TTC549 (cell line): Measurements from ENCODE around the gene PLD3.
"Not testable (repeated sequence)": the region's sequence is repeated elsewhere in the genome, so short reads cannot be mapped to it uniquely, and the experiment has no call there.

Experiments
- FAIRE-seq: peaks from 2 replicates; lab custom pipeline; 2012; peaks lifted over from hg19 to GRCh38; lab: Jason Lieb, UNC

The PLD3 gene

GRCh38 chr19:40332669-40333068 is 15.8 kb upstream of the PLD3 start:
- no peak for FAIRE-seq

- not testable (repeated sequence) for FAIRE-seq
These were observed 15.4 kb upstream of the PLD3 start for GRCh38 chr19:40333083-40333482.

GRCh38 chr19:40335101-40335500 is 13.4 kb upstream of the PLD3 start:
- FAIRE-seq = no peak

- FAIRE-seq = no peak
These were observed 12.5 kb upstream of the PLD3 start for GRCh38 chr19:40335855-40336600.

- FAIRE-seq = no peak
These were observed 11.9 kb upstream of the PLD3 start for GRCh38 chr19:40336601-40336900.

- no peak for FAIRE-seq
These were observed 11.4 kb upstream of the PLD3 start for GRCh38 chr19:40337107-40337506.

- no peak for FAIRE-seq
These were observed 10.9 kb upstream of the PLD3 start for GRCh38 chr19:40337594-40337993.

GRCh38 chr19:40339018-40339728 is 9.3 kb upstream of the PLD3 start:
- no peak for FAIRE-seq

- FAIRE-seq = no peak
These were observed 6.7 kb upstream of the PLD3 start for GRCh38 chr19:40341601-40342482.

- no peak for FAIRE-seq
These were observed 5.7 kb upstream of the PLD3 start for GRCh38 chr19:40342644-40343311.

GRCh38 chr19:40344422-40344821 is 4.1 kb upstream of the PLD3 start:
- FAIRE-seq = no peak

- FAIRE-seq = no peak
These were observed 539 bp downstream of the PLD3 start for GRCh38 chr19:40348961-40349507.

GRCh38 chr19:40355975-40356680 is 7.6 kb downstream of the PLD3 start:
- FAIRE-seq = no peak

GRCh38 chr19:40356681-40357595 is 8.4 kb downstream of the PLD3 start:
- no peak for FAIRE-seq

GRCh38 chr19:40357640-40358039 is 9.1 kb downstream of the PLD3 start:
- no peak for FAIRE-seq

GRCh38 chr19:40358773-40359172 is 10.3 kb downstream of the PLD3 start:
- no peak for FAIRE-seq

GRCh38 chr19:40360020-40360707 is 11.7 kb downstream of the PLD3 start:
- no peak for FAIRE-seq

- FAIRE-seq = no peak
These were observed 12.3 kb downstream of the PLD3 start for GRCh38 chr19:40360708-40361241.

- FAIRE-seq = no peak
These were observed 13.7 kb downstream of the PLD3 start for GRCh38 chr19:40362160-40362559.

GRCh38 chr19:40363069-40363468 is 14.6 kb downstream of the PLD3 start:
- FAIRE-seq = no peak
